ENCODE data around the gene POC1A.

POC1A gene

DNA sequence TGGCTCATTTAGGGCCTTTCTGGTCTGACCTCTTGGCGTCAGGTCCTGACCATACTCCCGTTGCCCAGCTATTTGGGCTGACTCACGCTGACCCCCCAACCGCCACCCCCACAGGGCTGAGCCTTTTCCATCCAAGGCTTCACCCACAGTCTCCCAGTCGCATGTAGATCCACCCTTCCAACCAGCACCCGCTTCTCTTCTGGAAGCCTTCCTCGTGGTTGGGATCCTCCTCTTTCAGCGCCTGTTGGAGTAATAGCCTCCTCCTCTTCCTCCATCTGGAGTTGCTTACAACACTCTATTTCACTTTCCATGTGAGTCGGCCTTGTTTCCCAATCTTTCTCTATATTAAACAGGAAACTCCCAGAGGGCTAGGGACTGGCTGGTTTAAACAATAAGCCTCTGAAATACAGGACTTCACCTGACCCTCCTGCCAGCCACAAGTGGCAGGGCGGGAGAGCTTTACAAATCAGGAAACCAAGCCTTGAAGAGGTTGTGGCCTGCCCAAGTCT is 41.7 kb upstream of the POC1A start:
- Histone ChIP-seq H3K27me3 (ENCODE audit: insufficient read depth, low read depth) (no peaks in the 10 kb centered on the region), H3K4me3 (IDR thresholded peaks at IDR 0.05; ENCODE audit: insufficient read depth, low read depth, low read length) (no peak overlapping the region), H4K20me1 (ENCODE audit: insufficient read depth) (no peaks in the 10 kb centered on the region), H2AFZ (ENCODE audit: low read depth) (no peak overlapping the region), H3K27ac (no peak overlapping the region), H3K9ac (no peak overlapping the region), H3K36me3 (ENCODE audit: insufficient read depth) (no peaks in the 10 kb centered on the region), H3K4me1 (ENCODE audit: low read depth, poor library complexity, severe bottlenecking) (peaks cover 17% of the 10 kb centered on the region), H3K79me2 (ENCODE audit: insufficient read depth, low read depth) (peaks cover 13% of the 10 kb centered on the region; the same call in 1 of the 2 replicates), H3K4me2 (no peak overlapping the region)
- TF ChIP-seq, protein P1, sequence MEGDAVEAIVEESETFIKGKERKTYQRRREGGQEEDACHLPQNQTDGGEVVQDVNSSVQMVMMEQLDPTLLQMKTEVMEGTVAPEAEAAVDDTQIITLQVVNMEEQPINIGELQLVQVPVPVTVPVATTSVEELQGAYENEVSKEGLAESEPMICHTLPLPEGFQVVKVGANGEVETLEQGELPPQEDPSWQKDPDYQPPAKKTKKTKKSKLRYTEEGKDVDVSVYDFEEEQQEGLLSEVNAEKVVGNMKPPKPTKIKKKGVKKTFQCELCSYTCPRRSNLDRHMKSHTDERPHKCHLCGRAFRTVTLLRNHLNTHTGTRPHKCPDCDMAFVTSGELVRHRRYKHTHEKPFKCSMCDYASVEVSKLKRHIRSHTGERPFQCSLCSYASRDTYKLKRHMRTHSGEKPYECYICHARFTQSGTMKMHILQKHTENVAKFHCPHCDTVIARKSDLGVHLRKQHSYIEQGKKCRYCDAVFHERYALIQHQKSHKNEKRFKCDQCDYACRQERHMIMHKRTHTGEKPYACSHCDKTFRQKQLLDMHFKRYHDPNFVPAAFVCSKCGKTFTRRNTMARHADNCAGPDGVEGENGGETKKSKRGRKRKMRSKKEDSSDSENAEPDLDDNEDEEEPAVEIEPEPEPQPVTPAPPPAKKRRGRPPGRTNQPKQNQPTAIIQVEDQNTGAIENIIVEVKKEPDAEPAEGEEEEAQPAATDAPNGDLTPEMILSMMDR (conservative IDR thresholded peaks at IDR 0.05; ENCODE audit: low read depth, low read length), result no peak

DNA sequence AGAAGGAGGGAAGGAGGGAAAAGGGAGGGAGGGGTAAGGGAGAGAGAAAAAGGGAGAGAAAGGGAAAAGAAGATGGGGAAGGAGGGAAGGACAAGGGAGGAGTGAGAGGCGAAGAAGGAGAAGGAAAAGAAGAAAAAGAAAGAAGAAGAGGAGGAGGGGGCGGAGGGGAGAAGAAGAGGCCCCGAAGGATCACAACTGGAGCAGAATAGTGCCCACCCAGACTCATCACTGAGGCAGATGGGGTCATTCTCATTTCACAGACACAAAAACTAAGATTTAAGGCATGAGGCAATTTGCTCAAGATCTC is 41.0 kb upstream of the POC1A start:
- H3K27ac ChIP-seq, result no peak overlapping the region
- no peak overlapping the region for H3K9ac ChIP-seq
- peaks cover 12% of the 10 kb centered on the region for H3K4me1 ChIP-seq (ENCODE audit: low read depth, poor library complexity, severe bottlenecking)

DNA sequence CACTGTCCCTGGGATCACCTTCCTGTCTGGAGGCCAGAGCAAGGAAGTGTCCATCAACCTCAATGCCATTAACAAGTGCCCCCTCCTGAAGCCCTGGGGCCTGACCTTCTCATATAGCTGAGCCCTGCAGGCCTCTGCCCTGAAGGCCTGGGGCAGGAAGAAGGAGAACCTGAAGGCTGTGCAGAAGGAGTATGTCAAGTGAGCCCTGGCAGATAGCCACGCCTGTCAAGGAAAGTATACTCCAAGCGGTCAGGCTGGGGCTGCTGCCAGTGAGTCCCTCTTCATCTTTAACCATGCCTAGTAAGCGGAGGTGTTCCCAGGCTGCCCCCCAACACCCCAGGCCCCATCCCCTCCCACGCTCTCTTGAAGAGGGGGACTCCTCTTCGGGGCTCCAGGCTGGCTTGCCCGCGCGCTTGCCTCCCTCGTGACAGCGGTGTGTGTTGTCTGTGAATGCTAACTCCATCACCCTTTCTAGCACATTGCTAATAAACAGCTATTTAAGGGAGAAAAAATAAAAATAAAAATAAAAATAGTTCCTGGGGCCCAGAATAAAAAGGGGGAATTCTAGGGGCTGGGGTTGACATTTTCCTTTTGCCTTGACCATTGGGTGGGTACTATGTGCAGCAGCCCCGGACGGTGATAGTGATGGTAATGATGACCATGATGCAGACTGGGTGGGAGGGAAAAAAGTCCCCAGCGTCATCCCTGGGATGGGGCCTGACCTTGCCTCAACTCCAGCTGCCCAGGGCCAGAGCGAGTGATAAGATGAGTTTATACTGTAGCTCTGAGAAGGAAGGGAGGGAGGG is 40.5 kb upstream of the POC1A start:
- TF ChIP-seq, protein P1 (conservative IDR thresholded peaks at IDR 0.05; ENCODE audit: low read depth, low read length), result no peak
- no peak overlapping the region for H3K27ac ChIP-seq
- no peaks in the 10 kb centered on the region for H4K20me1 ChIP-seq (ENCODE audit: insufficient read depth)
- no peak overlapping the region for H3K4me2 ChIP-seq
- H3K4me1 ChIP-seq (ENCODE audit: low read depth, poor library complexity, severe bottlenecking), result peaks cover 11% of the 10 kb centered on the region
- H3K9ac ChIP-seq, result no peak overlapping the region
- no peaks in the 10 kb centered on the region for H3K36me3 ChIP-seq (ENCODE audit: insufficient read depth)
- H3K79me2 ChIP-seq (ENCODE audit: insufficient read depth, low read depth), result peaks cover 13% of the 10 kb centered on the region; the same call in 1 of the 2 replicates
- H3K27me3 ChIP-seq (ENCODE audit: insufficient read depth, low read depth), result no peaks in the 10 kb centered on the region
- no peak overlapping the region for H3K4me3 ChIP-seq (IDR thresholded peaks at IDR 0.05; ENCODE audit: insufficient read depth, low read depth, low read length)
- no peak overlapping the region for H2AFZ ChIP-seq (ENCODE audit: low read depth)

More for the DNA sequence above, 41.0 kb upstream of the POC1A start:
- TF ChIP-seq, protein P1 (conservative IDR thresholded peaks at IDR 0.05; ENCODE audit: low read depth, low read length), result no peak
- Histone ChIP-seq H3K79me2 (ENCODE audit: insufficient read depth, low read depth) (peaks cover 13% of the 10 kb centered on the region; the same call in 1 of the 2 replicates), H3K36me3 (ENCODE audit: insufficient read depth) (no peaks in the 10 kb centered on the region), H3K27me3 (ENCODE audit: insufficient read depth, low read depth) (no peaks in the 10 kb centered on the region), H3K4me2 (no peak overlapping the region), H3K4me3 (IDR thresholded peaks at IDR 0.05; ENCODE audit: insufficient read depth, low read depth, low read length) (no peak overlapping the region), H4K20me1 (ENCODE audit: insufficient read depth) (no peaks in the 10 kb centered on the region), H2AFZ (ENCODE audit: low read depth) (no peak overlapping the region)

DNA sequence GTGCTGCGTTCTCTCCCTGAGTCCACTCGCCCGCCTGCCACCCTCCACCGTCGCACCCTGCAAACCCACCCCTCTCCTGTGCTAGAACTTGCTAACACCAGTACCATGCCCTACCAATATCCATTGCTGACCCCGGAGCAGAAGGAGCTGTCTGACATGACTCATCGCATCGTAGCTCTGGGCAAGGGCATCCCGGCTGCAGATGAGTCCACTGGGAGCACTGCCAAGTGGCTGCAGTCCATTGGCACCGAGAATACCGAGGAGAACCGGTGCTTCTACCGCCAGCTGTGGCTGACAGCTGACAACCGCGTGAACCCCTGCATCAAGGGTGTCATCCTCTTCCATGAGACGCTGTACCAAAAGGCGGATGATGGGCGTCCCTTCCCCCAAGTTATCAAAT is 38.8 kb upstream of the POC1A start:
- Histone ChIP-seq H3K79me2 (ENCODE audit: insufficient read depth, low read depth) (no peaks in the 10 kb centered on the region), H3K4me3 (IDR thresholded peaks at IDR 0.05; ENCODE audit: insufficient read depth, low read depth, low read length) (no peak overlapping the region), H3K27me3 (ENCODE audit: insufficient read depth, low read depth) (no peaks in the 10 kb centered on the region), H3K4me2 (no peak overlapping the region), H3K4me1 (ENCODE audit: low read depth, poor library complexity, severe bottlenecking) (peaks cover 11% of the 10 kb centered on the region), H2AFZ (ENCODE audit: low read depth) (no peak overlapping the region), H3K36me3 (ENCODE audit: insufficient read depth) (no peaks in the 10 kb centered on the region), H3K27ac (no peak overlapping the region), H3K9ac (no peak overlapping the region), H4K20me1 (ENCODE audit: insufficient read depth) (no peaks in the 10 kb centered on the region)
- TF ChIP-seq, protein P1 (conservative IDR thresholded peaks at IDR 0.05; ENCODE audit: low read depth, low read length), result no peak

Measured in KMS-11 (cell line).